GM10248 (cell line): ENCODE measurements around the gene F10.
"Not testable (repeated sequence)": the region's sequence is repeated elsewhere in the genome, so short reads cannot be mapped to it uniquely, and the experiment has no call there.

ENCODE experiments used
- CTCF ChIA-PET: fragments of 300-600 bp; sonication (Branson Sonifier 250); formaldehyde crosslinking; extraction: SDS; loops from one replicate; lab custom pipeline; 2021; ENCODE audit warnings: antibody characterized with exemption; lab: Yijun Ruan, JAX
- POLR2A ChIA-PET: fragments of 350-650 bp; sonication (Branson Sonifier 250); formaldehyde crosslinking; extraction: SDS; loops from one replicate; lab custom pipeline; 2020; ENCODE audit warnings: antibody characterized with exemption; lab: Yijun Ruan, JAX
- DNase-seq: peaks from one replicate; pipeline ENCODE4 v3.0.0; 2012; ENCODE audit errors: extremely low spot score
- TF ChIP-seq, protein P1 (sequence below): IDR thresholded peaks from 2 replicates; pipeline ENCODE4 v1.5.1; 2012; ENCODE audit warnings: mild to moderate bottlenecking, low read depth; ENCODE audit errors: extremely low read depth, missing control alignments, control extremely low read depth

The F10 gene

DNA sequence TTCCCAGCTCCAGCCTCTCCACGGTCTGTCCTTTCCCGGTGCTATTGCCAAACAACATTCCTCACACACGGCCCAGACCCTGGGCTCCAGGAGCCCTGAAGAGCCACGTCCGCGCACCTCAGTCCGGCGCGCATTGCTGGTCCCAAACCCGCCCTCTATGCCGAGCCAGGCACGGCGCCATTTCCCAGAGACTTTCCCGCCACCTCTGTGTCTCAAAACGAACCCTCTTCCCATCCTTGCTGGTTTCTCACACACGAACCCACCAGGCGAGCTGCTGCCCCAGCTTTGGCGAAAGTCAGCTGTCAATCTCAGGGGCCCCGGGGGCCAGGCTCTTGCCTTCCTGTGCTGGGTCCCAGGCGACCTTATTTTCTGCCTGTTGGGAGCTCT, 45.0 kb upstream of the F10 start:
- ChIA-PET POLR2A (no interaction called here), CTCF (no interaction called here)
- DNase-seq: no peak
- TF ChIP-seq, protein P1, sequence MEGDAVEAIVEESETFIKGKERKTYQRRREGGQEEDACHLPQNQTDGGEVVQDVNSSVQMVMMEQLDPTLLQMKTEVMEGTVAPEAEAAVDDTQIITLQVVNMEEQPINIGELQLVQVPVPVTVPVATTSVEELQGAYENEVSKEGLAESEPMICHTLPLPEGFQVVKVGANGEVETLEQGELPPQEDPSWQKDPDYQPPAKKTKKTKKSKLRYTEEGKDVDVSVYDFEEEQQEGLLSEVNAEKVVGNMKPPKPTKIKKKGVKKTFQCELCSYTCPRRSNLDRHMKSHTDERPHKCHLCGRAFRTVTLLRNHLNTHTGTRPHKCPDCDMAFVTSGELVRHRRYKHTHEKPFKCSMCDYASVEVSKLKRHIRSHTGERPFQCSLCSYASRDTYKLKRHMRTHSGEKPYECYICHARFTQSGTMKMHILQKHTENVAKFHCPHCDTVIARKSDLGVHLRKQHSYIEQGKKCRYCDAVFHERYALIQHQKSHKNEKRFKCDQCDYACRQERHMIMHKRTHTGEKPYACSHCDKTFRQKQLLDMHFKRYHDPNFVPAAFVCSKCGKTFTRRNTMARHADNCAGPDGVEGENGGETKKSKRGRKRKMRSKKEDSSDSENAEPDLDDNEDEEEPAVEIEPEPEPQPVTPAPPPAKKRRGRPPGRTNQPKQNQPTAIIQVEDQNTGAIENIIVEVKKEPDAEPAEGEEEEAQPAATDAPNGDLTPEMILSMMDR: no peak

DNA sequence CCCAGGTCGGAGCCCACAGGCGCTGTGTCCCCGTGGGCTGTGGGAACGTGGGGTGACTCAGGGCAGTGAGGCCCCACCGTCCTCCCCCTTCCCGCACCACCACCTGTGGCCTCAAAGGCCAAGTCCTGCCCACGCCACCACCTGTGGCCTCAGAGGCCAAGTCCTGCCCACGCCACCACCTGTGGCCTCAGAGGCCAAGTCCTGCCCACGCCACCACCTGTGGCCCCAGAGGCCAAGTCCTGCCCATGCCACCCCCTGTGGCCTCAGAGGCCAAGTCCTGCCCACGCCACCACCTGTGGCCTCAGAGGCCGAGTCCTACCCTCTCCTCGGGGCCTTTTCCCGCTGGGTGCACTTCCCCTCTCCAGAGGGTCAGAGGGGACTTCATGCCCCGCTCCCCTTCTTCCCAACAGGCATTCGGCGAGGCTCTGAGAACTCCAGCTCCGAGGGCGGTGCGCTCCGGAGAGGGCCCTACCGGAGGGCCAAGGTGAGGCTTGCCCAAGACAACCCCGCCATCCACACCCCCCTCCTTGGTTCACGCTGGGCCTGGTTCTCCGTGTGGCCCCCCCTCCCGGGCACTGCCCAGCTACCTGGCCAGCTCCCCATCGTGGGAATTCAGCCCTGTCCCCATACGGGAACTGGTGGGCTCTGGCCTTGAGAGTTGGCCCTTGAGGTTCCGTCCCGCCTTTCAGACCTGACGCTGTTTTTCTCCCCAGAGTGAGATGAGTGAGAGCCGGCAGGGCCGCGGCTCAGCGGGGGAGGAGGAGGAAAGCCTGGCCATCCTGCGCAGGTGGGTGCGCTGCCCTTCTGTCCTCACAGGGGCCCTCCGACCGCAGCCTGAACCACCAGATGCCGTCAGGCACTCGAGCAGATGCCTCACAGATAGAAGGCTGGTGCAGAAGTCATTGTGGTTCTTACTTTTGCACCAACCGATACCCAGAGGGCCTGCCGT, 44.4 kb upstream of the F10 start:
- TF ChIP-seq, protein P1: no peak
- POLR2A ChIA-PET: no interaction called here
- CTCF ChIA-PET: no interaction called here
- DNase-seq: no peak

DNA sequence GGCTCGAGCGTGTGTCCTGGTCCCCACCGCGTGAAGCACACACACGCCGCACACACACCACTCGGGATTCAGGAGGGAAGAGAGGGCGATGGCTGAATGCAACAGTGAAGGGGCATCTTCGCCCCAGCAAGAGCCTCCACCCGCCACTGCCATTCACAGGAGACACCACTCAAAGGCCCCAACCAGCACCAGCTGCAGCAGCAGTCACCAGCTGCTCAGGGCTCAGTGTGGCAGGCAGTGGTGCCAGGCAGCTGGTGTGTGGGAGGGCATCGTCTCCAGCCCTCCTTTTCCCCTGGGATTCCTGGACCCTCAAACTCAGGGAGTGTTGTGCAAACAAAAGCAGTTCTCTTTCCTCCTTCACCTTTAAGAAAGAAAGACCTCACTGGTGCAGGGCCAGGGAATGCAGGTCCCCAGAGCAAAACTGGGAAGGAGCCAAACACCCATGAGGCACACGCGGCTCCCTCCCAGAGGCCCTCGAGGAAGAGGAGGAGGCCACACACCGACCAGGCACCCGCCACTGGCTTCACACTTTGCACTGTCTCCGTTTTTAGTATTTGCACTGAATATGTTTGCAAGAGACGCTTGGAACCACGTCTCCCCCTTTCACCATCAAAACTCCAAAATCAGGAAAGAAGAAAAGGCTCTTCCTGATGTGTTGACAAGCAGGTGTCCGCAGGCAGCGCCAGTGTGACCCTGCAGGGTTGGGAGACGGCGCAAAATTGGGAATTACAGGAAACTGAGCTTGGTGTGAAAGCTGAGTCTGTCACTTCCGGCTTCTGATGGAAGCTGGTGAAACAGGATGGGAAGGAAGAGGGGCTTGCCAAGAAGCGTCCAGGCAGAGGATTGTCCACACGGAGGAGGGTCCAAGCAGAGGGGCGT, 43.5 kb upstream of the F10 start:
- no peak for DNase-seq
- CTCF ChIA-PET: no interaction called here
- TF ChIP-seq, protein P1: no peak
- POLR2A ChIA-PET: no interaction called here

DNA sequence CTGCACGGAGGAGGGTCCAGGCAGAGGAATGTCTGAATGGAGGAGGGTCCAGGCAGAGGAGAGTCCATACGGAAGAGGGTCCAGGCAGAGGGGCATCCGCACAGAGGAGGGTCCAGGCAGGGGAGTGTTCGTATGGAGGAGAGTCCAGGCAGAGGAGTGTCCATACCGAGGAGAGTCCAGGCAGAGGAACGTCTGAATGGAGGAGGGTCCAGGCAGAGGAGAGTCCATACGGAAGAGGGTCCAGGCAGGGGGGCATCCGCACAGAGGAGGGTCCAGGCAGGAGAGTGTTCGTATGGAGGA, 42.9 kb upstream of the F10 start:
- POLR2A ChIA-PET, DNase-seq, CTCF ChIA-PET: not testable (repeated sequence)

DNA sequence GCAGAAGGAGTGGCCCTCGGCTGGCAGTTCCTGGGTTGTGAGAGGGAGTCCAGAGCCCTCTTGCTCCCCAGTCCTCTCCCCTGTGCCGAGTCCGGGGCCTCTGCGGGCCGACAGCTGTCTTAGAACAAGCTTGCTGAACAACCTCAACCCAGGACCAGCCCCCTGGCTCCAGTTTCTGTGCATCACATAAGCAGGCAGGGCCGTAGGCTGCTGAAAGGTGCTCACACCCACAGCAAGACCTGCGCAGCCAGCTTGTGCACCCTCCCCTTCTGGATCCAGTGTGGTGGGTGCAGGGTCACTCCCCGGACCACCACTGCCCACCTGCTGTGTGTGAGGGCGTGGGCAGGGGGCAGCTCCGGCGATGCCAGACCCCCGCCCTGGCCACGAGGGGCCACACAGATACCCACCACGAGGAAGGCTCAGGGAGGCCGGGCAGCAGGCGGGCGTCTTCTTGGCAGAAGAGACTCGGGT, 42.2 kb upstream of the F10 start:
- TF ChIP-seq, protein P1: no peak
- CTCF ChIA-PET: no interaction called here

DNA sequence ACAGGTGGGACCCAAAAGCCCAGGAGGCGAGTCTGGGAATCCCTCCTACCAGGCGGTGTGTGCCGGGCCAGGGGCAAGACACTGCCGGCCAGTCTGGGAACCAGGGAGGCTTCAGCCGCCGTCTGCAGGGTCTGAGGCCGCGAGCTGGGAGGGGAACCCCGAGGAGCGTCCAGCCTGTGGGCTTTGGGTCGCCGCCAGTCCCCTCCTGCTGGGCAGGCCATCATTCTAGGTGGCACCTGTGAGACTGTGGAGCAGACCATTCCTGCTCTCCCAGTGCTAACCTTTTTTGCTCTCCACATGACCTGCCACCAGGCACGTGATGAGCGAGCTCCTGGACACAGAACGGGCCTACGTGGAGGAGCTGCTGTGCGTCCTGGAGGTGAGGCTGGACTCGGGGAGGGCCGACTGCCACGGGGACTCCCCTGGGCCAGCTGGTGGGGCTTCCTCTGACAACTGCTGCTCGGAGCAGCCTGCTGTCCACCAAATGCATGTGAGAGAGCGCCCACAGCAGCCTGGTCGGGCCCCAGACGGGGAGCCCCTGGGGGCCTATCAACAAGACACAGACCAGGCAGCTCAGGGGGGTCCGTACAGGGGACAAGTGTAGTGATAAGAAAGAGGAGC, 41.6 kb upstream of the F10 start:
- TF ChIP-seq, protein P1: no peak
- ChIA-PET CTCF (no interaction called here), POLR2A (no interaction called here)
- DNase-seq: no peak

More for the DNA sequence above, 42.2 kb upstream of the F10 start:
- POLR2A ChIA-PET: no interaction called here
- DNase-seq: no peak
